DMS153 treated with DMSO at 0.1 percent for 48 hours (cell line): ENCODE measurements around the gene METTL17.
"Not testable (repeated sequence)": the region's sequence is repeated elsewhere in the genome, so short reads cannot be mapped to it uniquely, and the experiment has no call there.

ENCODE experiments used
- DNase-seq: peaks from one replicate; lab custom pipeline; 2025; ENCODE audit not compliant: unreplicated experiment; lab: John Stamatoyannopoulos, UW

The METTL17 gene, protein sequence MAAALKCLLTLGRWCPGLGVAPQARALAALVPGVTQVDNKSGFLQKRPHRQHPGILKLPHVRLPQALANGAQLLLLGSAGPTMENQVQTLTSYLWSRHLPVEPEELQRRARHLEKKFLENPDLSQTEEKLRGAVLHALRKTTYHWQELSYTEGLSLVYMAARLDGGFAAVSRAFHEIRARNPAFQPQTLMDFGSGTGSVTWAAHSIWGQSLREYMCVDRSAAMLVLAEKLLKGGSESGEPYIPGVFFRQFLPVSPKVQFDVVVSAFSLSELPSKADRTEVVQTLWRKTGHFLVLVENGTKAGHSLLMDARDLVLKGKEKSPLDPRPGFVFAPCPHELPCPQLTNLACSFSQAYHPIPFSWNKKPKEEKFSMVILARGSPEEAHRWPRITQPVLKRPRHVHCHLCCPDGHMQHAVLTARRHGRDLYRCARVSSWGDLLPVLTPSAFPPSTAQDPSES

DNA sequence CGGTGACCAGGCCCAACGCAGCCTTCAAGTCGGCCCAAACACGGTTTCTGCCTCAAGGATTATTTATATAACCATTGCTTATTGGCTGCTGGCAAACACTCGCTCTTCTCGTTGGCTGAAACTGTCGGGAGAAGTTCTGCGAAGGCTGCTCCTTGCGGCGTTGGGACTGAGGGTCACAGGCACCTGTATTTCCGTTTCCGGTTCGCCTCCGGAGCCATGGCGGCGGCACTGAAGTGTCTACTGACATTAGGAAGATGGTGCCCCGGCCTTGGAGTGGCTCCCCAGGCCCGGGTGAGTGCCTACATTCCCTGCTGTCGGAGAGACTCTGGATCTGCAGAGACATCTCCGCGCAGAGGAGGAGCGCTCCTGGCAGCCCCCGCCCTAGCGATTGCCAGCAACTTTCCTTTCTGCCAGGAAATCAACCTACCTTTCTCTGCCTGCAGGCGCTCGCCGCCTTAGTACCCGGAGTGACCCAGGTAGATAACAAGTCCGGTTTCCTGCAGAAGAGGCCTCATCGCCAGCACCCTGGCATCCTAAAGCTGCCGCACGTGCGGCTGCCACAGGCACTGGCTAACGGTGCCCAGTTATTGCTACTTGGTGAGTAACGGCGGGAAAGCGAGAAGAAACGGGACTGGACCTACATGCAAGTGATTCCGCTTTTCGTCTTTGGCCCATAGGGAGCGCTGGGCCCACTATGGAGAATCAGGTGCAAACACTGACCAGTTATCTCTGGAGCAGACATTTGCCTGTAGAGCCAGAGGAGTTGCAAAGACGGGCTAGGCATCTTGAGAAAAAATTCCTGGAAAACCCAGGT, at the start of gene METTL17:
Gene METTL17 (plus strand): TSS at position 194 of the 814 bp plus-strand sequence. CDS start 23 bp downstream, at position 217.
- DNase-seq = peak; percentile 79

DNA sequence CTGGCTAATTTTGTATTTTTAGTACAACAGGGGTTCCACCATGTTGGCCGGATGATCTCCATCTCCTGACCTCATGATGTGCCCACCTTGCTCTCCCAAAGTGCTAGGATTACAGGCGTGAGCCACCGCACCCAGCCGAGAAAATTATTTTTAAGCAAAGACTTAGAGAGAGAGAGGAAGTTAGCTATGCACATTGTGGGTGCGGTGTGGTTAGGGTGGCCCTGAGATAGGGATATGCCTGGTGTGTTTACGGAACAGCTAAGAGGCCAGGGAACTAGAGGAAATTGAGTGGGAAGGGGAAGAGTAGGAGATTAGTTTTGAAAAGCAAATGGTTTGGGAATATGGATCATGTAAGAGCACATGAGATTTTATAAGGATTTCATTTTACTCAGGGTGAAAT, 44.6 kb upstream of the METTL17 start:
- DNase-seq = not testable (repeated sequence)

DNA sequence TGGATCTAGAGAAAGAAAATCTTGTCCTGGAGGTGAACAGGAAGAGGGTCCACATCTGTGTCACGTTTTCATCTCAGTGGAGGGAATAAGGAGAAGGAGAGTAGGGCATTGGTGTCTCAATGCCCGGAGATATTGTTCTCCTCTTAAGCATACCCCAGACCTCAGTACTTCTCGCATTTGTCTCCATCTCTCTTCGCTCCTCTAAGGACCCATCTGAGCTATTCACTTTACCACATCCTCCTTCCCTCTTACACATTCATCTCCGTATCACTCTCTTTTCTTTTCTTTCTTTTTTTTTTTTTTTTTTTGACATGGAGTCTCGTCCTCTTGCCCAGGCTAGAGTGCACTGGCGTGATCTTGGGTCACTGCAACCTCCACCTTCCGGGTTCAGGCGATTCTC, 43.1 kb upstream of the METTL17 start:
- not testable (repeated sequence) for DNase-seq

DNA sequence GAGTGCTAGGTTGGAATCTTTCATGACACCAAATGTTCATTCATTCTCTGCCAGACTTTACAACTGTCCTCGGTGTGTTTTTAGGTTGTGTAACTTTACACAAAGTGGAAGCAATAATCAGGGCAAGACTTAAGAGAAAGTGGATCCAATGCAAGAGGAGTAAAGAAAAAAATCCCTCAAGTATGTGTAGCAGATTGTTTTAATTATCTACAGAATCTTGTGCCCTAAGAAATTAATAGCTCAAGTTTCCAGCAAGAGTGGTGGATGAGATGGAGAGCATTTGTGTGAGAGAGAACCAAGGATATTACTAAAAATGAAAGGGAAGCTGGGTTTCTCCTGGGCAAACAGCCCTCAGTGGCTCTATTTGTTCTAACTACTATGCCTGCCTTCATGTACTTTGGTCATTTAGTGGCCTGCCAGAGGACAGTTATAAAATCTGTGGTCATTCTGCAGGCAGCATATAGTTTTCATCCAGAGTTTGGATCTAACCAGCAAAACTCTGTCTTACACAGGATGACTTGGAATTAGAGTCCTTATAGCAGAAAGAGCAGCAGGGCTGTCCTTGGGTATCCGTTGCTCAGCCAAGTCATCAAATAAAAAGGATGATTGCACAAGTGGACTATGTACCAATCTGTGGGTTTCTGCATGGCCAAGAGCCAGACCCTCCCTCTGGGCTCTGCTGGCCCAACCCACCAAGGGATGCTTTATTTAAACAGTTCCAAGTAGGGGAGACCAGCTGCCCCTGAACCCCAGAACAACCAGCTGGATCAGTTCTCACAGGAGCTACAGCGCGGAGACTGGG, 34.8 kb upstream of the METTL17 start, which contains the start of gene RNASE2:
Gene RNASE2 (plus strand): TSS at position 752 of the 802 bp plus-strand sequence. CDS start 285 bp downstream, outside the sequence.
- not testable (repeated sequence) for DNase-seq

DNA sequence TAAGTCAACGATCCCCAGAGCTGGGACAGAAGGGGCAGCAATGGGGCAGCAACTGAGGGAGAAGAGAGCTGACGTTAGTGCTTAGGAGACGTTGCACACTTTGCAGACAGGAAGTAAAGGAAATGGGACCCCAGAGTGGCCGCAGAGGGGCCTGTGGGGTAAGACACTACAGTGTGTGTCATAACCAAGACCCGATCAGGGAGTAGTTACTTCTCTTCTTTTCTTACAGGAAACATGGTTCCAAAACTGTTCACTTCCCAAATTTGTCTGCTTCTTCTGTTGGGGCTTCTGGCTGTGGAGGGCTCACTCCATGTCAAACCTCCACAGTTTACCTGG, 34.3 kb upstream of the METTL17 start:
- DNase-seq = not testable (repeated sequence)

DNA sequence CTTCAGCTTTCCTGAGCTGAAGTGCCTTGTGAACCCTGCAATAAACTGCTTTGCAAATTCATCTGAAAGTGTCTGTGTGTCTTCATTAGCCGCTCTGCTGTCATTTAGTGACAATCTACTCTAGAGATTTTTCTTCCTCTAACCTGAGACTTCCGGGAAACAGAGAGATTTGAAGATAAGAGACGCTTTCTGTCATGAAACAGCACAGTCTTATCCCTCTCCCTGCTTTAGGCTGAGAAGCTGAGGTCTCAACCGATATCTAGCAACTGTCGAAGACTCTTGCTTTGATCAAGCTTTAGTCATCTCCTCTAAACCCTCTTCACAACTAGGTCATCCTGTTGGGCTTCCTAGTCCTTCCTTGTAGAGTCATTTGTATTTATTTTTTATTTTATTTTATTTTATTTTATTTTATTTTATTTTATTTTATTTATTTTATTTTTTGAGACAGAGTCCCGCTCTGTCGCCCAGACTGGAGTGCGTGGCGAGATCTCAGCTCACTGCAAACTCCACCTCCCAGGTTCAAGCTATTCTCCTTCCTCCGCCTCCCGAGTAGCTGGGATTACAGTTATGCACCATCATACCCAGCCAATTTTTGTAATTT, 33.3 kb upstream of the METTL17 start:
- no peak for DNase-seq

DNA sequence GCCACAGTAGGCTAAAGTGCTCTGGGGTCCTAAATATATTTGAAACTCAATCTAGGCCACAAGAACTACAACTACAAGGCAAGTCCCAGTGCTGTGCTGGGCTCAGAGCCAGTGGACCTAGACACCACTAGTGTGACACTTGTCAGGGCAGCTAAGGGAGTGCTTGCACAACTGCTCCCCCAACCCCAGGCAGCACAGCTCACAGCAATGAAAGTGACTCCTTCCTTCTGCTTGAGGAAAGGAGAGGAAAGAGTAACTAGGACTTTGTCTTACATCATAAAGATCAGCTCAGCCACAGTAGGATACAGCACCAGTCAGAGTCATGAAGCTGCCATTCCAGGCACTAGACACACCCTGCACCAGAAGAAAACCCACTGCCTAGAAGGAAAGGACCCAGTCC, 30.8 kb upstream of the METTL17 start:
- DNase-seq = not testable (repeated sequence)

DNA sequence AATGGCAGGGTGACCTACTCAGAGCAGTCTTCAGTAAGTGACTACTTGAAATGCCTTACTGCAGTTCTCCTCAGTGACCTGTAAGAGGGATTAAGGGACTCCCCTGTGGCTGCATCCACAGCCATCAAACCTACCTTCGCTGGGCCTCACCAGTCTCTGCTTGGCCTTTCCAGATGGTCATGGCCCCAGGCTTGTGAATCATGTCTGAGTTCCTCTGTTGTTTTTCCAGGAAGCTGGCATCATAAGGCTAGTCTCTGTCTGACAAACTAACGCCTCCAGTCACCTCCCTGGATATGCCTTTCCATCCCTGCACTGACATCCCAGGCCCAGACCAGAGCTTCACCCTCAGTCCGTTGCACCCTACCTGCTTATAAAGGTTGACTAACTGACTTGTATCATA, 20.4 kb upstream of the METTL17 start:
- DNase-seq = no peak

DNA sequence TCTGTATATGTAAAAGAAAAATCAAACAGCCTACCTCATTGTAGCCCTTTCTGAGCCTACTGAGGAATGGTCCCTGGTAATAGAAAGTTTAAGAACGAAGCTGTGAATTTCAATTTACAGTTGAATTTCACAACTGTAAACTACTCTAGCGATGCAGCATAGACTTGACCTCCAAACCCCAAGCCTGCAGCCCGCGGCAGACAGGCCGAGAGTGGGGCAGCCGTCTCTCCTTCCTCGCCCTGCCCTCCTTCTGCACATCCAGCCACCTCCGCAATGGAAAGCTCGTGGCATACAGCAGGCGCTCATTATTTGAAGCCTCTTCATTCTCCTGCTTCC, 19.2 kb upstream of the METTL17 start:
- no peak for DNase-seq

DNA sequence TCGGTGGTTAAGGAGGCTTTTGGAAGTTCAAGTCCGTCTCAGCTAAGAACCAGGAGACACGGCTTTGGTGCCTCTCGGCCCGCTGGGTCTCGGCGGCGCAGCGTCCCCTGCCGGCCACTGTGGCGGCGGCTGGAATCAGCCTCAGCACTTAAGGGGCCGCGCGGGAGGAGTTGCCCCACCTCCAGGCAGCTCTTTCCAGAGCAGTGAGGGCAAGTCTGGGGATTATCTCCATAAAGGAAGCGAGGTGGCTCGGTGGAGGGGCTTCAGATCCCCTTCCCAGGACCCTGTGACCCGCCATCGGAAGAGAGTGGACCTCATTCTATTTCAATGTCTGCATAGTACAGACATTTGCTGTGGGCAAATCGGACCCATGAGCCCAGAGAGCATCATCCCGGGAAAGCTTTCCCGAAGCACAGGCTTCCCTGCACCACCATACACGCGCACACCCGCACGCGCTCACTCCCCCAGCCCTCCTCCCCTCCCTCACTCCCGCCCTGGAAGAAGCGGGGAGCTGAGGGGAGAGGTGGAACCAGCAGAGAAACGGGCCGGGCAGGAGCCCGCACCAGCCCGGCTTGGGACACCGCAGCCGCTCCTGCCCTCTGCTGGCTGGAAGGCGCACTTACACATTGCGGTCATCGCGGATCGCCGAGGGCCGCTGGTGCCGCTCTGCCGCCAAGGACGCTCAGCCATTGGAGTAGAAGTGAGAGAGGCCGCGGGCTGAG, 18.6 kb upstream of the METTL17 start:
- DNase-seq = peak; percentile 60

DNA sequence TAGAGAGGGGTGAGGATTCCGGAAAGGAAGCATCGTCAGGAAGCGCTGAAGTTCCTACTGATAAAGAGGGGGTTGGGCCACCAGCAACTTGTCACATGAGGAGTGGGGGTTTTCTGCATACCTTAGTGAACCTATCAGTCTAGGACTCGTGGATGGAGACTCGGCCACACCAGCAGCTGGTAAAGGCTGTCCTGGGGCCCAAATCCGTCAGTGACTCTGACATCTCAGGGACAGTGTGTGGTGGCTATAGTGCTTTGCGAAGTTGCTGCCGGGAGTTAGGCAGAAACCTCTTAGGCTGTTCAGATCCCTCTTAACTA, 18.1 kb upstream of the METTL17 start:
- no peak for DNase-seq

DNA sequence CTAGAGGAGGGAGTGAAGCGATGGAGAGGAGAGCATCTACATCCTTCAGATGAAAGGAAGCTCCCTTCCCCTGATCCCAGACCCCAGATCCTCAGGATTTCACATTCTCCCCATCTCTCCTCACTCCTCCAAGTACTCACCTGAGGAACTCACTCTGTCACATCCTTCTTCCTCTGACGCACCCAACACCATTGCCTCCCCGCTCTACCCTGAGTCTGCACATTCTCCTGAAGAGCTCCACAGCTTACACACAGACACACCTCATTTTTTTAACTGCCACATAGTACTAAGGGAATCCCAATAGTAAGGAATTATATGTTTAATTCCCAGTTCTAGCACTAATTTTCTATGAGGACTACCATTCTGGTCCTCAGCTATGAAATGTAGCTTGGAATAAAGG, 16.3 kb upstream of the METTL17 start:
- no peak for DNase-seq

DNA sequence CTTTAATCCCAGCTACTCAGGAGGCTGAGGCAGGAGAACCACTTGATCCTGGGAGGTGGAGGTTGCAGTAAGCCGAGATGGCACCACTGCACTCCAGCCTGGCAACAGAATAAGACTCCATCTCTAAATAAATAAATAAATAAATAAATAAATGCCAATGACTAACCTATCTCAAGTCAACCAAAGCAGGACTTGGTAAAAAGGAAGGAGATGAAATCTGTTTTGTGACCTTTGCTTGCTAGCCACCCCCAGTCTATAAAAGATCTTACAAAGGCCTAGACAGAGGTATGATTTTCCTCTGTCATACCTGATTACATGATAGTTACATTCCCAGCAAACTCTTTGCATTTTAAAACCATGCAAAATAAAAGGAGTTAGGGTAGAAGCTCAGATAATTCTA, 13.5 kb upstream of the METTL17 start:
- DNase-seq = no peak

DNA sequence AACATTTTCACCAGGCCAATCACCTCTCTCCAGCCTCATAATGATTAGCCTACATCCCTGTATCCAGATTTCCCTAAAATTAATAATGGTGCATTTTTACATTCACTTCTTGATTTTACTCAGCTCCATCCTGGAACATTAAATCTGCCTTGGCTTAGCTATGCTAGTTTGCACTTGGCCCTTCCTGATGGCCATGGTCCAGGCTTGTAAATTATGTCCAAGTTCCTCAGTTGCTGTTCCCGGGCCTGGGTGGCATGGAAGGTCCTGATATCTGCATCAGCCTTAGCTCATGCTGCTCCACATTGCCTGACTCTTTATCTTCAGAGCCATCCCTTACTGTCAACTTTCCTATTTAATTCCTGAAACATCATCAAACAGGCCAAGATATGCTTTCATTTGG, 11.1 kb upstream of the METTL17 start:
- no peak for DNase-seq

DNA sequence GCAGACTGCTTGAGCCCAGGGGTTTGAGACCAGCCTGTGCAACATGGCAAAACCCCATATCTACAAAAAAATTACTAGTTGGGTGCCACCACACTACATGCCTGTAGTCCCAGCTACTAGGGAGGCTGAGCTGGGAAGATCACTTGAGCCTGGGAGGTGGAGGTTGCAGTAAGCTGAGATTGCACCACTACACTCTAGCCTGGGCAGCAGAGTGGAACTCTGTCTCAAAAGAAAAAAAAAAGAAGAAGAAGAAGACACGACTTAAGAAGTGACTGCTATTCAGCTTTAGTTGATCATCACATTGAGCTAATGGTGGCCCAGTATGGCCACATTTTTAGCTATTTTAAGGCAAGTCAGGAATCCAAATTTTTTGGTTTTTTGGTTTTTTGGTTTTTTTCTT, 8.9 kb upstream of the METTL17 start:
- no peak for DNase-seq

DNA sequence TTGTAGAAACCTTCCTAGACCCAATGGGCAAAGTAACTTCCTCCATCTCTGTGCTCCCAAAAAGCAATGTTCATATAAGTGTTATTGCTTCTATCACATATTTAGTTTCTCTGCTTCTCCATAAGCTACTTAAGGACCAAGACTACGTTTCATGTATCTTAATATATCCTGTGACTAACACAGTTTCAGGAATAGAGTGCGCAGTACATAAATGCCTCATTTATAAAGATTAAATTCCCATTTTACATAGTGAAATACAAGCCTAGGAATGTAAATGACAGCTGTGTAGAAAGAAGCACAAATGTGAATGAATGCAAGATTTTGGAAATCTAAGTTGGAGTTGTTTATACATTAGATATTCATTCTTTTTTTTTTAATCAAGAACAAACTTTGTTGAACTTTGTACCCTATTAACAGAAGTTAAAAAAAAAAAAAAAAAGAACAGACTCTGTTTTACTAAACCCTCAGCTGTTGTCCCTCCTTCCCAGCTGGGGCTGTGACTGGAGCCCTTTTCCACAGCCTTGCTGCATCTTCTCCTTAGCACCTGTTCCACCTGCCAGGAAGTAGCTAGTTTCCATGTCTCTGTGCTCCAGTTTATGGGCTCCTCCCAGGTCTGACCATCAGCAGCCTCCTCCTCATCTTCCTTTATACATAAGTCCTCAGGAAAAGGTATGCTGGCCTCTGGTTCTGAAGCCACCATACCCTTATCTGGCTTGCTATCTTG, 7.0 kb upstream of the METTL17 start:
- DNase-seq = no peak

DNA sequence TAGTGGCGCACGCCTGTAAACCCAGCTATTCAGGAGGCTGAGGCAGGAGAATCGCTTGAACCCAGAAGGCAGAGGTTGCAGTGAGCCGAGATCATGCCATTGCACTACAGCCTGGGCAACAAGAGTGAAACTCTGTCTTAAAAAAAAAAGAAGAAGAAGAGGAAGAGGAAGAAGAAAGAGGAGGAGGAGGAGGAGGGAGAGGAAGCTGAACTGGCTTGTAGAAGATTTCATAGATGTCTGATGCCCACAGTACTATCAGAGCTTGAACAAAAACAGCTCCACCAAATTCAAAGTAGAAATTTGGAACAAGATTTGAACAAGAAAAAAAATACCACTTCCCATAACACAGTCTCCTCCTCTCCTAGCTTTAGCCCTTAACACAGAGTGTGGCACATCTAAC, 4.1 kb upstream of the METTL17 start:
- not testable (repeated sequence) for DNase-seq

DNA sequence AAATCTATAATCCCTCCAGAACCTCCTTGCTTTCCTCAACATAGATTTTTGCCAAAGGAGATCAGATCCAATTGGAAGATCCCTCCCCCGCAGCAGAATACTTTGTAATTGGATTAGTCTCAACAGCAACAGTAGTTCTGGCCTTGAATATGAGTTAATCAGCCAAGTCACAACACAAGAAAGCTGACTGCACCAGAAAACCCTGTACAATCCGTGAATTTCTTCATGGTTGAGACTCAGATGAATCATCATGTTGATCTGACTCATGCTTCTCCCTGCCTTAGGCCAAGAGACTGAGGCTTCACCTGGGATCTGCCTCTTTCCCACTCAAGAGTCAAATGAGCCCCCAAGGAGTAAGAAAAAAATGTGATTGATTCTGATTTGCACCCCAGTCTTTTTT, 3.0 kb upstream of the METTL17 start:
- no peak for DNase-seq

DNA sequence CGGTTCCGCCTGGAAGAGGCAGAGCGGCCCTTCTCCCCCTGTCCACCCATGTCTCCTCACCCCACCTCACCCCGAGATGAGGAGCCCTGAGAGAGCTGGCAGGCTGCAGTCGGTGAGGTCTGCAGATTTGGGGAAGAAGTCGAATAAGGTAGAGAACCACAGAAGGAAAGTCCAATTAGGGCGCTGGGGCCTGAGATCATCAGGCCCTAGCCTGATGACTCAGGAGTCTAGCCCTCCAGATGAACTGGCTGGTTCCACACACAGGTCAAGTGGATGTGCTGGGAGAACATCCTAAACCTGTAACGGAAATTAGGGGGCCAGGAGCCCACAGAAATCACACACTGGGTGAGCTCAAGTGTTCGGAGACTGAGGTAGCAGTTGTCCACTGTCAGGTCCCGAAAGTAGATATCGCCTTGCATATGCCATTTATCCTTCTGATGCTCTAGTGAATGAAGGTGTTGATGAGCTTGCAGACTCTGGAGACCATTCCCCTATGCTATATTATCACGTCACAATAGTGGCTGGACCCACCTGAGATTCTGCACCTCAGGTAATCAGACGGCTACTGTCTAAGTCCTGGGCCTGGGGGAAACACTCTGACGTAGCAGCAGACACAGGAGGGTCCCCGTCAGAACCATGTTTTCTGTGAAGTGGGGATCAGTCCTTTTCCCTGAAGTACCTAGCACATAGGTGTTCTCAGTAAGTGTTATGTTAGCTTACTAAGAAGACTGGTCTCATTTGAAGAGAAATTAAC, 886 bp upstream of the METTL17 start:
- DNase-seq = no peak
